GM18909 (cell line): Measurements from ENCODE around the gene SNX7.

Experiments used
- ATAC-seq: cut with Tn5 transposase; IDR thresholded peaks from one replicate; pipeline ENCODE4 v1.9.1; 2021; ENCODE audit warnings: mild to moderate bottlenecking; ENCODE audit not compliant: unreplicated experiment, poor library complexity

Gene SNX7

DNA sequence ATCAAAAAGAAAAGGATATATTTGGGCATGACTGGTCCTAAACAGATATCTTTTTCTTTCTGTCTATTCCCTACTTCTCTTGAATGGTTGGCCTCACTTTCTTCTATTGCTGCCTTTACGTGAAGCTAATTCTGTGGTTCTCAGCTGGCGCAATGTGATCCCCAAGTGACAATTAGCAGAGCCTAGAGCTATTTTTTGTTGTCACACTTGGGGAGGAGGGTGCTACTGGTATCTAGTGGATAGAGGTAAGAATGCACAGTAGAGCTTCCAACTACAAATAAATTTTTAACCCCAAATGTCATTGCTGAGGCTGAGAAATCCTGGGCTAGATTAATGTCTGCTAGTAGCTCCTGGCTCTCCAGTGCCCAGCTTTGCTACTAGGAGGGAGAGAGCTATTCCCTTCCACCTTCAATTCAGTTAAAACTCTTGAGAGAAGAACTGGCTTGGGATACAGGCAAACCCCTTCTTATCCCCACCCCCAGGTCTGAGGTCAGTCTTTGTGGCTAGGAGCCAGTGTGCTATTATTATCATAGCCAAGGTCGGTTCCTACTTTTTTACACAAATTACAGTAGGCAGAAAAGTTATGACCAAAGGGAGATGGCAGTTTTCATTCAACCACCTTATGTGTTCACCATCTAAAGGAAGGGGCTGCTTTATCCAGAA lies 102.1 kb downstream of the SNX7 start:
- no peak for ATAC-seq

DNA sequence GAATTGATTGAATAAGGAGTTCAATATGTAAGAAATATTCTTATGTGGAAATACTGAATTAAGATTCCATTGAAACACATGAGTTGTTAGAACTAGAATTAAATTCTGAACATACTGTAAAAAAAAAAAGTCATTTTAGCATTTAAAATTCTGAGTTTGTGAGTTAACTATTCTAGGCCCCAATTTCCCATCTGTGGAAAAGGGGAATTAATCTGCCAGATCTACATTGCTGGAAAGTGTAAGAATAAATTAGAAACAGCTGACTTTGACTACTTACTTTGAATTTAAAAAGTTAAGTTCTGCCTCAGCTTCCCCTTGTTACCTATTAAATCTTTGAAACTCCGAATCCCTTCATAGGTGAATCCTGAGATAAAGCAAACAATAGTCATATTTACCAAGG lies 103.0 kb downstream of the SNX7 start:
- ATAC-seq = no peak

DNA sequence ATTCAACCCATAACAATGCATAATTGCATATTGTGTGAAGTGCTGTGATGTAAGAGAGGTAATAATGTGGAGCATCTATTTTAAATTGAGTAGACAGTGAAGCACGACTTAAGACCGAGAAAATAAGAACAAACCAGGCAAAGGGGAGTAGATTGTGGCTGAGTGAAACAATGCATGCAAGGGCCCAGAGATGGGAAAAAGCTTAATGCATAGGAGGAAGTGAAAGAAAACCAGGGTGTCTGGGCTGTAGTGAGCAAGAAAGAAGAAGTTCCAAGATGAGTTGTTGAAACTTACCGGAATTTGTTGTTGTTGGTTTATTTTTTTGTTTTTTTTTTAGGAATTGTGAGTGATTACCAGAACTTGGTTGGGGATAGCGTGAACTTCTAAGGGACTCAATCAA lies 104.7 kb downstream of the SNX7 start:
- ATAC-seq = peak; percentile 74

DNA sequence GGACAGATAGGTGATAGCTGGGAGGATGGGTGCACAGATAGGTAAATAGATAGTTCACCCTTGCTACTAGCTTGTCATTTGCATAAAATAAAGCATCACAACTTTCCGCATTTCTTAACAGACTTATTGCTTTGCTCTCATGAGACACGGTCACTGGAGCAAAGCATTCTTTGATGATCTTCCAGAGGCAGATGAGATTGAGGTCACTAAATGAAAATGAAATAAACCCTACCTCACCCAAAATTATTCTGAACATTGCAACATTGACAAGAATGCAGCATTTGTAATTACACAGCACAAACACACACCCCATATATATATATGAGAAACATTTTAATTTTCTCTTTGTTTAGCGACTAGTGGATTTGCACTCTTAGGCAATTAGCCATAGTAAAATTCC lies 107.6 kb downstream of the SNX7 start:
- ATAC-seq = no peak

DNA sequence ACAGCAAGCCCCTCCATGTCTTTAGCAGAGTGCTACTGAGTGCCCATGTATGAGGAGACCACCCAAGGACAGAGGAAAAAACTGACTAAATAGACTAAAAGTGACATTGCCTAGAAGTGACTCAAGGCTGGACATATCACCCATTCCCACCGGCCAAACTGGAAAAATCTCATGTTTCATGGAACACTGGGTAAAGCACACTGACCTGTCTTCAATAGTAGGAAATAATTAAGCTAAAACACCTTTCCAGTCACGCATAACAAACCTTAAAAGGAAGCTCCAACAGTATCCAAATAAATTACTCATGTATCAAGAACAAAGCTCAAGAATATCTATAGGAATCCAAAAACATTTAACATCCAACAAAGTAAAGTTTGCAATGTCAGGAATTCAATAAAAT lies 120.4 kb downstream of the SNX7 start:
- ATAC-seq = no peak

DNA sequence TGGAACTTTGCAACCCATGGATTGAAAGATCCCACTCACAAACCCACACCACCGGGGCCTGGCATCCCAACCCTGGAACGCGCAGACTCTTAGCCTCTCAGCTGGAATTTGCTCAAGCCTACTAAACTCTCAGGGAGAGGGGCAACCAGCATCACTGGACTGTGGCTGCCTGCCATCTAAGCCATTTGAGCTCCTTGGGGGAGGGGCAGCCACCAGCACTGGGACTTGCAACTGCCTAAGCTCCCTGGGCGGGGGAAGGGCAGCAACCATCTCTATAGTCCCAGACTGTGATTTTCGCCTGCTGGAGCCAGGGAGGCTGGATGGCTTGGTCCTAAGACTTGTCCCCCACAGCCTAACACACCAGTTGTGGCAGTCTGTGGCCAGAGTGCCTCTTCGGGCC lies 122.3 kb downstream of the SNX7 start:
- no peak for ATAC-seq

DNA sequence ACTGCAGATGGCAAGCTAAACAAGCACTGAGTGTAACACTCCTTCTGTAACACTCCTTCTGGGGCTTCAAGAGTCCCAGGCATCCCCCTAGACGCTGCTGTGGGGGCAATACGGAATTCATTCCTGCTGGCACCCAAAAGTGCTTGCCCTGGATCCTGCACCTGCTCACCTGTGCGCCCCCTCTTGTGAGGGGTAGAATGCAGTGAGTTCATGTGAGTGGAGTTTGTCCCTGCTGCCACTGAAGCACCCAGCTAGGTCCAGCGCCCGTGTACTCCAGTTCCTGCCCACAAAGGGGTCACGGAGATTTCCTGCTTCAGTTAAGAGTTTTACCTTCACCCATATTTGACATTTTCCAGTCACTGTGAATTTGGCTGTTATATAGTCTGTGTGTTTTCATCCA lies 130.0 kb downstream of the SNX7 start:
- ATAC-seq = no peak

DNA sequence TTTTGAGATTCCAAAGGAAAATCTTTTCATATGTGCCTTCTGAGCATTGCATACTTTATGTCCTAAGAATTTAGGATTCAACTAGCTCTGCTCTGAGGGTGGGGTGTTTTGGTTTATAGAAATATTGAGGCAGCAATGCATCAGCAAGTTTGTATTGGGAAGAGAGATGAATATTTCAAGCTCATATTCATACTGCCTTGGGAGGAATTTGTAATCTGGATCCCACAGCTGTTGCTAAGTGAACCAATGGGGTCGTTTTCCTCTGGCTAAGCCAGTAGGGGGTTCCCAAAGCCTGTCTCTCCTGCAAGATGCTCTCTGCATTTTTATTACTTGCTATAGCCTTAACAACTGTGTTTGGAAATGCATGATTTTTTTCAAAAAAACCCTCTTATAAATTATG lies 130.6 kb downstream of the SNX7 start:
- ATAC-seq = no peak

DNA sequence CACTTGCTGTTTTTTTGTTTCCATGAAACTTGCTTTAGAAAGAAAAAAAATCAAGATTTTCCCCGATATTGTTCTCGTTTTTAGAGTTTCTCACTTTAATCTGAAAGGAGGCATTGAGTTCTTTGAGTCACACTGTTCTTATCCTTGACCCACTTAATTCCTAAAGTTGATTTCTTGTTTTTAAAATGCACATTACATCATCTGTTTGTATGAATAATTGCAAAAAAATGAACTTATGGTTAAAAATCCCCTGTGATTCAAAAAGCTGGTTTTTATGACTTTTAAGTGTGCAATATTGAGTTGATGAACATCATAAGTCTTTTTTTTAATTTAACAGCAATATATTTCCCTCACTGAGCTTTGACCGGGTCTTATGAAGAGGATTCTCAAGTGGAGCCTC lies 131.6 kb downstream of the SNX7 start:
- no peak for ATAC-seq

DNA sequence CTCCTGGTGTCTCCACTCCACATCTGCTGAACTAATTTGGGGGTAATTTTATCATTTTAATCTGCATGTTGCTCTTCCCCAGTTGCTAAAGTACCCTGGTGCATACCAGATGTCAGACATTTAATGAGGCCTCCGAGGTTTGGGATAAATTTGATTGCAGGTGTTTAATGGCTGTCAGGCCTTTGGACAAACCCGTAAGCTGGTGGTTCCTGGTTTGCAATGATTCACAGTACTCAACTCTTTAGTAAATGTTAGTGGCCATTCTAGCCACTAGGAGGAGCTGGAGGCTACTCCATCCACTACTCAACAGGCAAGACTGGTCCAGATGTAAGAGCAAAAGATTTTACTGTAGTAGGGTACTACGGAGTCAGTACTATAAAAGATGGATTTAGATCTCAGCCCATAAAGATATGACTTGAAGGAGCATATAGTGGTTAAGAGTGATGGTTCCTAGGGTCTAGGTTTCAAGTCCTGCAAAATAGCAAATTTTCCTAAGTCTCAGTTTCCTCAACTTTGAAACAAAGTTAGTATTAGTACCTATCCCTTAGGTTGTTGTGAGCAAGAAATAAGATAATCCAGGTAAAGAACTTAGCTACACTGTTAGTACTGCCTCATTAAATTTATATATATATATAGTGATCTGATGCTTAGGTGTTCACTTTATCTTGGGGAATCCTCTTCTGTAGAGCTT lies 132.8 kb downstream of the SNX7 start:
- peak; percentile 98 for ATAC-seq

DNA sequence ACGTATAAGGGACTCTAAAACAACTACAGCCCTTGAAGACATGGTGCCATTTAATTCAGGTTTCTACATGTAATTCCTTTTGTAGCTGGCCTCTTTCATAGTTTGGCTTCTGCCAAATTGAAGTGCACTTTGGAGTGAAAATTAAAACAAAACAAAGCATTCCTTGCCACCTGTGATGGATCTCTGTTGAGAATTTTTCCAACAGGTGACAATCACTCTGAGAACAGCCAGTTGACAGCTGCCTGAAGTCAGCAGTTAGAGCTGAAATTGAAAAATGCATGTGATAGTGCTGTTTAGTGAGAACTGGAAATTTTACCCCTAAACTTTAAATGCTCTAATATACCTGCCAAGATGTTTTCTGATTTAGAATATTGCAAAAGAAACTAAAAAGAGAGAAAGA lies 134.5 kb downstream of the SNX7 start:
- ATAC-seq = no peak

DNA sequence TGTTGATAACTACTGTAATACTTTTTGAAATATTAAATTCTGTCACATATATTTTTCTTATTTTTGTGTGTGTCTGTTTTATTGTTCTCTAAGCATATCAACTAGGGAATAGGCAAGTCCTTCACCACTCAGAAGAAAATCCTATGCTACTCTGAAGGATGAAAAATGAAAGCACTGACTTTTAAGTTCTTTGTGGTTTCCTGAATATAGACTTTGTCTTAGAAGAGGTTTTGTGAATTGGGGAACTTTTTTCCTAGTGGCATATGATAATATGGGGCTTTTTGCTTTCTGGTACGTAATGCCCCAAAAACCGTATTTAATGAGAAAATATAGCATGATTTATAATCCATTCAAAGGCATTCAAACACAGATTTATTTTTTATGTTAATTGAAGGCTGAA lies 136.0 kb downstream of the SNX7 start:
- no peak for ATAC-seq
